Right lobe of liver (tissue), 6 donors: ENCODE data around the gene CPNE7. TPM values are rescaled to one million over a fixed set of nuclear protein-coding genes. Genes with fewer than 3 reads are reported as not detected.

Experiments
- ATAC-seq, 4 donors: fragments of 200-7000 bp; cut with Tn5 transposase; one replicate each; pipeline ENCODE4 v1.9.1; 2020; ENCODE audit warnings: mild to moderate bottlenecking in 4 of 4, moderate library complexity in 4 of 4
- DNase-seq, 3 donors: peaks; one replicate each; pipeline ENCODE4 v3.0.0-alpha.2; 2020
- H3K27ac ChIP-seq, 3 donors: fragments of 200-600 bp; one replicate each; pipeline ENCODE4 v1.8.0; 2022
- H3K27me3 ChIP-seq, 2 donors: fragments of 200-600 bp; one replicate each; pipeline ENCODE4 v1.8.0; 2022
- H3K36me3 ChIP-seq, 4 donors: fragments of 200-600 bp; sonication (generic) in 1 of 4; one replicate each; pipeline versions ENCODE4 v1.5.1 to v1.8.0; 2017 to 2022; ENCODE audit warnings: control low read depth in 1 of 4
- H3K4me1 ChIP-seq, 4 donors: fragments of 200-600 bp; sonication (generic) in 1 of 4; one replicate each; pipeline versions ENCODE4 v1.5.1 to v1.8.0; 2017 to 2022; ENCODE audit warnings: control low read depth in 1 of 4
- H3K4me3 ChIP-seq, 3 donors: fragments of 200-600 bp; one replicate each; pipeline ENCODE4 v1.8.0; 2022
- H3K9me3 ChIP-seq, 4 donors: fragments of 200-600 bp; sonication (generic) in 1 of 4; one replicate each; pipeline versions ENCODE4 v1.5.1 to v1.8.0; 2017 to 2022; ENCODE audit warnings: control low read depth in 1 of 4
- CTCF ChIP-seq, 4 donors: fragments of 200-600 bp in 3 of 4; fragments of 450-650 bp in 1 of 4; IDR thresholded peaks; one replicate each; pipeline versions ENCODE4 v1.5.1 to v1.8.0; 2016 to 2022; ENCODE audit warnings: antibody characterized with exemption in 4 of 4, mild to moderate bottlenecking in 2 of 4
- POLR2A ChIP-seq: fragments of 450-650 bp; IDR thresholded peaks from one replicate; pipeline ENCODE4 v1.6.1; 2017; ENCODE audit warnings: antibody characterized with exemption, mild to moderate bottlenecking
- WGBS: methylation state at CpG from one replicate; pipeline ENCODE4 v1.1.6; 2018; ENCODE audit warnings: low coverage, low lambda C conversion rate; ENCODE audit not compliant: insufficient coverage; ENCODE audit errors: missing lambda C conversion rate; 5-methylcytosine and 5-hydroxymethylcytosine counted together
- intact Hi-C, 2 donors: fragments of 100-400 bp; cut with DNase I; formaldehyde crosslinking; loops; one replicate each; pipeline versions ENCODE4 v1.11.2 to v1.14.1; 2022
- total RNA-seq, 6 experiments: library from RNA; depleted of rRNA in 2 of 6; stranded (reverse); fragments of >200 nt in 2 of 6; fragmentation: NEBNext Ultra II Directional in 3 of 6; extraction: Animal tissue kit (Norgen Biotek cat#: 25700) in 3 of 6; gene quantifications; one replicate each; pipeline versions ENCODE4 v1.1.0 to v1.2.4, GENCODE V29; 2016 to 2023
- donor health status: DM: no; HTN: yes; CAD: no.
- donor health status: DM: no; HTN: no; CAD: no.
- donor health status: DM: no; HTN: no; CAD: no.
- donor health status: DM: no; HTN: yes; CAD: no.
- donor health status: DM: no; HTN: yes; CAD: no.

The CPNE7 gene
- total RNA-seq, 6 experiments from 2014 or later = 0.33 to 3.7 (median 0.77) TPM

DNA sequence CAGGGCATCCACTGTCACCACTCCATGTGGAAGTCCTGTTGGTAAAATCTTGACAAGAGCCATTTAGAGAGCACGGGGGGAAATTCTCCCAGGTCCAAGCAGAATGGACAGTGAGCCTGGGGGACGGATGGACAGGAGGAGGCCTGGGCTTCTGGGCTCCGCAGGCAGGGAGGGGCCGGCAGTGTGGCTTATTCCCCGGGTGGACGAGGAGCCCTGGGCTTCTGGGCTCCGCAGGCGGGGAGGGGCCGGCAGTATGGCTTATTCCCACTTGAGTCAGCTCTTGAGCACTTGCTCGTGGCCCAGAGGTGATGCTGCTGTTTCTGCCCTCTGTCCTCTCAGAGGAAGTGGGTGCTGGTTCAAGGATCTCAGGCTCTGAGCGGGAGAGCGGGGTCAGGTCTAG lies 37.3 kb upstream of the CPNE7 start:
- no peak overlapping the region for H3K4me3 ChIP-seq
- no peak for ATAC-seq
- no peak for DNase-seq
- WGBS = 100% methylated on average over 1 of the region's 12 CpGs
- H3K27ac ChIP-seq = no peak overlapping the region
- intact Hi-C loops = no loop called here
- H3K27me3 ChIP-seq = no peaks in the 10 kb centered on the region
- peaks cover 0 to 18% (median 7%) of the 10 kb centered on the region in 4 donors for H3K4me1 ChIP-seq
- TF ChIP-seq CTCF (IDR thresholded peaks at IDR 0.05) = no peak
- TF ChIP-seq POLR2A = no peak
- H3K9me3 ChIP-seq = no peaks in the 10 kb centered on the region
- H3K36me3 ChIP-seq = peaks cover 0 to 17% (median 5%) of the 10 kb centered on the region in 4 donors

DNA sequence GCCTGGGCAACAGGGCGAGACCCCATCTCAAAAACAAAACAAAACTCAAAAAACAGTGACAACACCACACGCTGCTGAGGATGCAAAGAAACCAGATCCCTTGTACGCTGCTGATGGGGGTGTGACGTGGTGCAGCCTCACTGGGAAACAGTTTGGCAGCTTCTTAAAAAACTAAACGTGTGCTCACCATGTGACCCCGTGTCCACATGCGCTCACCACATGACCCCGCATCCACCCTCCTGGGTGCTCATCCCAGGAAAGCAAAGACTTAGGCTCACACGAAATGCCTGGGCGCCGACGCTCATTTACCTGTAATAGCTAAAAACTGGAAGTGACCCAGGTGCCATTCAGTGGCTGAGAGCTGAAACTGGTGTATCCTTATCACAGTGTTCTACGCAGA lies 35.0 kb upstream of the CPNE7 start:
- ATAC-seq = no peak
- no peak for DNase-seq
- no peaks in the 10 kb centered on the region for H3K9me3 ChIP-seq
- intact Hi-C loops = no loop called here
- no peaks in the 10 kb centered on the region for H3K27me3 ChIP-seq
- TF ChIP-seq POLR2A (no peak), CTCF (IDR thresholded peaks at IDR 0.05) (no peak)
- no peak overlapping the region for H3K27ac ChIP-seq
- H3K4me3 ChIP-seq = no peak overlapping the region
- 91% methylated on average over 12 of the region's 13 CpGs for WGBS
- peaks cover 0 to 14% (median 5%) of the 10 kb centered on the region in 4 donors for H3K36me3 ChIP-seq
- peaks cover 0 to 14% (median 4%) of the 10 kb centered on the region in 4 donors for H3K4me1 ChIP-seq

- H3K4me1 ChIP-seq = peaks cover 0 to 22% (median 7%) of the 10 kb centered on the region in 4 donors
- 100% methylated on average over 3 of the region's 21 CpGs for WGBS
- no peak for ATAC-seq
- TF ChIP-seq POLR2A (no peak), CTCF (IDR thresholded peaks at IDR 0.05) (no peak)
- intact Hi-C loops = no loop called here
- no peak for DNase-seq
- no peaks in the 10 kb centered on the region for H3K9me3 ChIP-seq
- H3K4me3 ChIP-seq = no peak overlapping the region
- no peaks in the 10 kb centered on the region for H3K27me3 ChIP-seq
- H3K27ac ChIP-seq = no peak overlapping the region
- H3K36me3 ChIP-seq = peaks cover 0 to 15% (median 8%) of the 10 kb centered on the region in 4 donors
These were observed 33.8 kb upstream of the CPNE7 start for GRCh38 chr16:89541792-89542191.

DNA sequence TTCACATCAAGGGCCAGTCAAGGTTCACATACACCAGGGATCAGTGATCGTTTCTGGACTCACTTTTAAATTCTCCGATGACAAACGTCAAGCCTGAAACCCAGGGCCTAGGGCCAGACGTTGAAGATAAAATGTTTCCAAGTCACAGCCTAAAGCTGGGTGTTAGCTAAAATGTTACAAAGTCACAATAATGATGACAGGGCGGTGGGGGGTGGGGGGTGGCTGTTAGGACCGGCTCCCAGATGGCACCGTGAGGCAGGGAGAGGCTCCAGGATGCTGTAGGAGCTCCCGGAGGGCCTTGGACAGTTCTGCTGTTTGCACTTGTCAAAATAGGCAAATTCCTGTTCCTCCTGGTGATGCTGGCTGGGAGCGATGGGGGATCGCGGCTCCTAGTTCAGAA lies 31.4 kb upstream of the CPNE7 start:
- DNase-seq (no peak), ATAC-seq (no peak)
- no peaks in the 10 kb centered on the region for H3K27me3 ChIP-seq
- H3K4me1 ChIP-seq = peaks cover 0 to 22% (median 7%) of the 10 kb centered on the region in 4 donors
- peaks cover 0 to 25% (median 6%) of the 10 kb centered on the region in 4 donors for H3K36me3 ChIP-seq
- H3K9me3 ChIP-seq = no peaks in the 10 kb centered on the region
- no peak overlapping the region for H3K4me3 ChIP-seq
- intact Hi-C loops = no loop called here
- no peak for TF ChIP-seq POLR2A
- no peak for TF ChIP-seq CTCF (IDR thresholded peaks at IDR 0.05)
- H3K27ac ChIP-seq = no peak overlapping the region
- 89% methylated on average over 7 of the region's 11 CpGs for WGBS

DNA sequence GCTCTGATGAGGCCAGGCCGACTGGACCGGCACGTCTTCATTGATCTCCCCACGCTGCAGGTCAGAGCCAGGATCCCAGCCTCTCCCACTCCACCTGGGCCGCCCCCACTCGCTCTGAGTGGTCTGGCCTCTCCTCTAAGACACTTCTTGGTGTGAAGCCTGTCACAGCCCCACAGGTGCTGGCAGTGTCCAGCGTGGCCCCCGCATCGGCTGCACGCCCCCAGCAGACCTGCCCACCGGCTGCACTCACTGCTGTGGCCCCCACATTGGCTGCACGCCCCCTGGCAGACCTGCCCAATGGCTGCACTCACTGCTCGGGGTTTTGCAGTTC lies 30.9 kb upstream of the CPNE7 start:
- intact Hi-C loops = no loop called here
- no peaks in the 10 kb centered on the region for H3K27me3 ChIP-seq
- ATAC-seq = no peak
- DNase-seq = no peak
- H3K4me3 ChIP-seq = no peak overlapping the region
- peaks cover 0 to 22% (median 7%) of the 10 kb centered on the region in 4 donors for H3K4me1 ChIP-seq
- H3K36me3 ChIP-seq = peaks cover 0 to 30% (median 6%) of the 10 kb centered on the region in 4 donors
- 60% methylated on average over 1 of the region's 13 CpGs for WGBS
- H3K9me3 ChIP-seq = no peaks in the 10 kb centered on the region
- H3K27ac ChIP-seq = no peak overlapping the region
- no peak for TF ChIP-seq POLR2A
- TF ChIP-seq CTCF (IDR thresholded peaks at IDR 0.05) = no peak
